Right lobe of liver (tissue), 4 donors: ENCODE measurements around the gene LRRC15.

Experiments
- CTCF ChIP-seq, 4 donors: fragments of 200-600 bp in 3 of 4; fragments of 450-650 bp in 1 of 4; IDR thresholded peaks; one replicate each; pipeline versions ENCODE4 v1.5.1 to v1.8.0; 2016 to 2022; ENCODE audit warnings: antibody characterized with exemption in 4 of 4, mild to moderate bottlenecking in 2 of 4
- POLR2A ChIP-seq: fragments of 450-650 bp; IDR thresholded peaks from one replicate; pipeline ENCODE4 v1.6.1; 2017; ENCODE audit warnings: antibody characterized with exemption, mild to moderate bottlenecking
- donor health status: DM: no; HTN: no; CAD: no.
- donor health status: DM: no; HTN: no; CAD: no.
- donor health status: DM: no; HTN: yes; CAD: no.

- TF ChIP-seq CTCF (IDR thresholded peaks at IDR 0.05) (no peak), POLR2A (no peak)
Observed at GRCh38 chr3:194382196-194382891, 12.8 kb upstream of the LRRC15 start.
